SK-N-MC (cell line): ENCODE measurements around the gene SAG.

Source experiments
- DNase-seq: peaks from one replicate; pipeline ENCODE4 v3.0.0-alpha.2; 2011; ENCODE audit warnings: low read depth, low spot score
- H3K27ac ChIP-seq: fragments of 200-600 bp; sonication (generic); 2 replicates; pipeline ENCODE4 v1.5.1; 2016; ENCODE audit warnings: mixed run types
- H3K36me3 ChIP-seq: fragments of 200-600 bp; sonication (generic); 2 replicates; pipeline ENCODE4 v1.6.1; 2017; ENCODE audit warnings: antibody characterized with exemption, low read length, mixed read lengths; ENCODE audit not compliant: insufficient read depth
- H3K4me3 ChIP-seq: fragments of 200-600 bp; sonication (generic); 2 replicates; pipeline ENCODE4 v1.5.1; 2016
- H3K9ac ChIP-seq: fragments of 200-600 bp; sonication (generic); 2 replicates; pipeline ENCODE4 v1.8.0; 2017; ENCODE audit warnings: mixed run types, mixed read lengths; ENCODE audit not compliant: insufficient read length
- H3K9me3 ChIP-seq: fragments of 200-600 bp; sonication (generic); 2 replicates; pipeline ENCODE4 v1.6.1; 2017; ENCODE audit warnings: low read depth, mild to moderate bottlenecking, antibody characterized with exemption, low read length, moderate library complexity, mixed read lengths
- EZH2 ChIP-seq: fragments of 200-600 bp; sonication (generic); IDR thresholded peaks from one replicate; pipeline ENCODE4 v1.6.1; 2017; ENCODE audit warnings: antibody characterized with exemption
- FOXP2 ChIP-seq: optimal IDR thresholded peaks from 2 replicates; pipeline ENCODE3; 2011; ENCODE audit warnings: mild to moderate bottlenecking, moderate library complexity; ENCODE audit not compliant: insufficient read depth; ENCODE audit errors: extremely low read length, control extremely low read depth
- POLR2AphosphoS5 ChIP-seq: IDR thresholded peaks from 2 replicates; pipeline ENCODE4 v1.6.1; 2012; ENCODE audit warnings: mild to moderate bottlenecking, low read depth, low read length, borderline replicate concordance

The SAG gene

DNA sequence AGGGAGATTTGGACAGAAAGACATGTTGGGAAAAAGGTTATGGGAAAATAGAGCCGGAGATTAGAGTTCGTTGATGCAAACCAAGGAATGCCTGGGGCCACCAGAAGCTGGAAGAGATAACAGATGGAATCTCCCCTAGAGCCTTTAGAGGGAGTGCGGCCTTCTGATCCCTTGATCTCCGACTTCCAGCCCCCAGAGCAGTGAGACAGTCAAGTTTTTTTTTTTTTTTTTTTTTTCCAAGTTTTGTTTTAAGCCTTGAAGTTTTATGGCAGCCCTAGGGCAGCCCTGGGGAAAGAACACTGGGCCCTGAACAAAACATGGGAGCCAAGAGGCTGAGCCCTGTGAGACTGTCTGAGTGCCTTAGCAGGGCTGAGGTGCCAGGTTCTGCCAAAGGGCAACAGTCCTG is 53.2 kb downstream of the SAG start:
- Histone ChIP-seq H3K36me3 (peaks cover 81% of the 10 kb centered on the region), H3K4me3 (0 out of 2 replicates have a peak overlapping the region, but pooled peaks have one; percentile 9), H3K9ac (no peak overlapping the region), H3K9me3 (no peaks in the 10 kb centered on the region), H3K27ac (peak overlapping the region; percentile 74)
- TF ChIP-seq FOXP2: no peak
- TF ChIP-seq POLR2AphosphoS5: no peak
- TF ChIP-seq EZH2: no peak
- no peak for DNase-seq

GRCh38 chr2:233361297-233361696 is 53.7 kb downstream of the SAG start:
- Histone ChIP-seq H3K4me3 (no peak overlapping the region), H3K9me3 (no peaks in the 10 kb centered on the region), H3K36me3 (peaks cover 77% of the 10 kb centered on the region), H3K27ac (peak overlapping the region; percentile 74), H3K9ac (no peak overlapping the region)
- DNase-seq: no peak
- TF ChIP-seq POLR2AphosphoS5: no peak
- no peak for TF ChIP-seq EZH2
- TF ChIP-seq FOXP2: no peak

DNA sequence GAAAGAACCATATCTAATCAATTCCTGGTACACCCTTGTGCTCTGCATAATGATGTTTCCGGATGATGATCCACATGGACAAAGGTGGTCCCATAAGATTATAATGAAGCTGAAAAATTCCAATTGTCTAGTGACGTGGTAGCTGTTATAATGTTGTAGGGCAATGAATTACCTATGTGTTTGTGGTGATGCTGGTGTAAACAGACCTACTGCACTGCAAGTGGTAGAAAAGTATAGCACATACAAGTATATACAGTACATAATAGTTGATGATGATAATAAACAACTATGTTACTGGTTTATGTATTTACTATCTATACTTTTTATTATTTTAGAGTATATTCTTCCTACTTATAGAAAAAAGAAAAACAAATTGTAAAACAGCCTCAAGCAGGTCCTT is 55.1 kb downstream of the SAG start:
- TF ChIP-seq FOXP2 (no peak), POLR2AphosphoS5 (no peak), EZH2 (no peak)
- Histone ChIP-seq H3K27ac (no peak overlapping the region), H3K9ac (no peak overlapping the region), H3K4me3 (no peak overlapping the region), H3K36me3 (peaks cover 65% of the 10 kb centered on the region), H3K9me3 (no peaks in the 10 kb centered on the region)
- DNase-seq: no peak

- Histone ChIP-seq H3K9me3 (no peaks in the 10 kb centered on the region), H3K4me3 (0 out of 2 replicates have a peak overlapping the region, but pooled peaks have one; percentile 12), H3K27ac (no peak overlapping the region), H3K9ac (no peak overlapping the region), H3K36me3 (peaks cover 54% of the 10 kb centered on the region)
- no peak for TF ChIP-seq EZH2
- no peak for TF ChIP-seq FOXP2
- TF ChIP-seq POLR2AphosphoS5: no peak
- DNase-seq: no peak
These were observed 56.2 kb downstream of the SAG start for GRCh38 chr2:233363744-233364235.

GRCh38 chr2:233365861-233366520 is 58.4 kb downstream of the SAG start:
- TF ChIP-seq POLR2AphosphoS5: no peak
- TF ChIP-seq EZH2: no peak
- no peak for TF ChIP-seq FOXP2
- H3K36me3 ChIP-seq: peaks cover 39% of the 10 kb centered on the region
- H3K27ac ChIP-seq: no peak overlapping the region
- no peak overlapping the region for H3K4me3 ChIP-seq
- no peak for DNase-seq
- no peaks in the 10 kb centered on the region for H3K9me3 ChIP-seq
- no peak overlapping the region for H3K9ac ChIP-seq

DNA sequence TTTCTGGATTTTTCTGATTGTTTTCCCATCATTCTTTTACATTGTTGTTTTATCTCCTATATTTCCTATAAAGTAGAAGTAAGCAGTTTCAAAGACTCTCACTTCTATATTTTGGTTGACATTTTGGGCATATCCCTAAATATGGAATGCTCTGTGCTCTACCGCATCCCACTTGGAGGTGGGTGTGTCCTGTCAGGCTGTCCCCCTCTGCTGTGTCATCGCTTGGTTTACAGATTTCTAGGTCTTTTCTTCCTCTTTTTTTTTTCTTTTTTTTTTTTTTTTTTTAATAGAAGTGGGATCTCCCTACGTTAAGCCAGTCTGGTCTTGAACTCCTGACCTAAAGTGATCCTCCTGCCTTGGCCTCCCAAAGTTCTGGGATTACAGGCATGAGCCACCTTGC is 60.0 kb downstream of the SAG start:
- Histone ChIP-seq H3K4me3 (no peak overlapping the region), H3K9me3 (no peaks in the 10 kb centered on the region), H3K36me3 (peaks cover 36% of the 10 kb centered on the region), H3K27ac (no peak overlapping the region), H3K9ac (no peak overlapping the region)
- DNase-seq: no peak
- TF ChIP-seq EZH2 (no peak), POLR2AphosphoS5 (no peak), FOXP2 (no peak)

DNA sequence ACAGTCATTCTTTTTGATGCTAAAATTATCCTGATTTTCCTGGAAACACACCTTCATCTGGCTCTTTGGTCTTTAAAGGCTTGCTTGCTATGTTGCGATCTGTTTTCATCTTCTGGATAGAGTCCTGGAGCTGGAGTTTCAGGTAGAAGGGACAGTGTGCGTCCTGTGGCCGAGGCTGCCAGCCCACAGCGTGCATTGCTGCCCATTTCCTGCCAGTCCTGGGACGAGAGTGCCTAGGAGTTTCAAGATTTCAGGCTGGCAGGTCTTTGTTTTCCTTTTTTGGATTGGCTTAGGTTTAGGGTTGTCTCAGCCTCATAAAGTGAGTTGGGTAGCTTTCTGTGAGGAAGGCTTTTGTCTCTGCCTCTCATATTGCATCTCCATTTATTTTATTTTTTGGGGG is 61.1 kb downstream of the SAG start:
- TF ChIP-seq POLR2AphosphoS5 (no peak), EZH2 (no peak), FOXP2 (no peak)
- no peak overlapping the region for H3K9ac ChIP-seq
- H3K9me3 ChIP-seq: no peaks in the 10 kb centered on the region
- H3K27ac ChIP-seq: no peak overlapping the region
- no peak overlapping the region for H3K4me3 ChIP-seq
- peaks cover 38% of the 10 kb centered on the region for H3K36me3 ChIP-seq
- no peak for DNase-seq

DNA sequence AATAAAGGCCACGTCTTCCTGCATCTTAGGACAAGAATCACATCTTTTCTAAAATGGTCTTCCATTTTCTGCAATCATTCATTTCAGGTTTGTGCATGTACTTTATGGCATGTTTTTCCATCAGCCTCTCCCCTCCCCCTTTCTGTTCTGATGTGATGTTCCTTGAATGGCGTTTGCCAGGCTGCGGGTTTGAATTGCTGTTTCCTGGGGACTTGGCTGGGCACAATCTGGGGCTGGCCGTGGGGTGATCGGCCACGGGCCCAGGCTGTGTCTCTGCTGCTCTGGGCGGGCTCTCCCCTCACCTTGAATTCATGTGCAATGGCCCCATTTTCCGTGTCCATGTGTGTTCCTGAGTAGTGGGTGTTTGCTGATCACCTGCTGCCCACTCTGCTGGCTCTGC is 61.8 kb downstream of the SAG start:
- no peak for DNase-seq
- Histone ChIP-seq H3K4me3 (no peak overlapping the region), H3K9ac (no peak overlapping the region), H3K9me3 (no peaks in the 10 kb centered on the region), H3K36me3 (peaks cover 31% of the 10 kb centered on the region), H3K27ac (no peak overlapping the region)
- TF ChIP-seq EZH2 (no peak), POLR2AphosphoS5 (no peak), FOXP2 (no peak)

DNA sequence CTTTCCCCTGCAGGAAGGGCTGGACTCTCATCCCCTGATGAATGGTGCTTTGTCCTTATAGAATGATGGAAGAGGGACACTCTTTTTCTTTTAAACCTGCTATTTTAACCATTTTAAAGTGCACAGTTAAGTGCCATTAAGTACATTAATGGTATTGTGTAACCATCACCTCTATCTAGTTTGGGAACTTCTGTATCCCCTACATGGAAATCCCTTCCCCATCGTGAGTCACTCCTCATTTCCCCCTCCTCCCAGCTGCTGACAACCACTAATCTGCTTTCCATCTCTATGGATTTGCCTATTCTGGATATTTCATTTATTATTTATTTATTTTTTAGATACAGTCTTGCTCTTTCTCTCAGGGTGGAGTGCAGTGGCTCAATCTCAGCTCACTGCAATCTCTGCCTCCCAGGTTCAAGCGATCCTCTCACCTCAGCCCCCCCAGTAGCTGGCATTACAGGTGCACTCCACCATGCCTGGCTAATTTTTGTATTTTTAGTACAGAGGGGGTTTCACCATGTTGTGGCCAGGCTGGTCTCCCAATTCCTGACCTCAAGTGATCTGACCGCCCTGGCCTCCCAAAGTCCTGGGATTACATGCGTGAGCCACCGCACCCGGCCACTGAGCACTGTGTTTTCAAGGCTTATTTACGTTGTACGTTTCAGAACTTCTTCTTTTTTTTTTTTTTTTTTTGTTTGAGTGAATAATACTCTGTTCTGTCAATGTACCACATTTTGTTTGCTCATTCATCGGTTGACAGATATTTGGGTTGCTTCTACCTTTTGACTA is 62.5 kb downstream of the SAG start:
- H3K4me3 ChIP-seq: no peak overlapping the region
- DNase-seq: no peak
- H3K27ac ChIP-seq: no peak overlapping the region
- no peaks in the 10 kb centered on the region for H3K9me3 ChIP-seq
- TF ChIP-seq EZH2: no peak
- no peak for TF ChIP-seq FOXP2
- TF ChIP-seq POLR2AphosphoS5: no peak
- no peak overlapping the region for H3K9ac ChIP-seq
- H3K36me3 ChIP-seq: peaks cover 27% of the 10 kb centered on the region
